ENCODE results near the gene PPP2R2C. TPM values are rescaled to one million over a fixed set of nuclear protein-coding genes. Genes with fewer than 3 reads are reported as not detected.

Gene PPP2R2C
- total RNA-seq, 1 experiment from 2014 or later = 8.1 TPM

DNA sequence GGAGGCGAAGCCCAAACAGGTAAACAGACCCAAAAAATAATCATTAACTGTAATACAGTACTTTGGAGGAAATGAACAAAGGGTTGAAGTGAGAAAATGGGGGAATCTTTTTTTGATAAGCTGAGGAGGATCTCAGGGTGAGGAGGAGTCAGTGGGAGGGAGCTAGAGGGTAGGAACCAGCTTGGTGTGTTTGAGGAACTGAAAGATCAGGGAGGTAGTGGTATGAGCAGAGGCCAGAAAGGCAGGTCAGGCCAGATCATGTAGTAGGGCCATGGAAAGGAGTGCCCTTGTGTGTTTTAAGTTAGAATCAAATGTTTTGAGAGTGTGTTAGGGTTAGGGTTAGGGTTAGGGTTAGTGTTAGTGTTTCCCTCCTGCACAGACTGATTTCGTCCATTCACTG is 48.8 kb downstream of the PPP2R2C start:
- Histone ChIP-seq H2BK20ac (ENCODE audit: low read depth, low read length, poor library complexity, severe bottlenecking) (no peak overlapping the region), H2BK15ac (ENCODE audit: low read depth, low read length) (no peak overlapping the region), H3K27me3 (ENCODE audit: insufficient read depth, low read length) (no peaks in the 10 kb centered on the region), H3K79me2 (ENCODE audit: insufficient read depth, low read length) (no peaks in the 10 kb centered on the region), H2BK120ac (ENCODE audit: low read depth, low read length, poor library complexity, severe bottlenecking) (no peak overlapping the region), H3K4me2 (ENCODE audit: insufficient read depth, insufficient read length, low read length) (no peak overlapping the region), H4K20me1 (ENCODE audit: control insufficient read depth, insufficient read depth, insufficient read length) (no peaks in the 10 kb centered on the region), H3K56ac (ENCODE audit: insufficient read length, low read depth, low read length) (no peak overlapping the region), H3K9ac (ENCODE audit: extremely low read depth, insufficient read length, low read length) (no peak overlapping the region), H2AK5ac (ENCODE audit: insufficient read length, low read length) (no peak overlapping the region), H2BK5ac (ENCODE audit: insufficient read length, low read length) (no peak overlapping the region), H3K27ac (ENCODE audit: insufficient read length, low read depth, low read length) (no peak overlapping the region), H3K4ac (ENCODE audit: low read depth, low read length) (no peak overlapping the region), H3T11ph (ENCODE audit: low read length) (no peak overlapping the region), H4K5ac (ENCODE audit: insufficient read length, low read depth, low read length) (no peak overlapping the region), H3K23me2 (ENCODE audit: insufficient read length, low read depth, low read length, poor library complexity, severe bottlenecking) (no peaks in the 10 kb centered on the region), H3K4me1 (ENCODE audit: insufficient read depth, low read length) (no peaks in the 10 kb centered on the region), H3K9me3 (ENCODE audit: control insufficient read depth, low read depth, low read length) (no peaks in the 10 kb centered on the region), H3K23ac (ENCODE audit: insufficient read length, low read depth, low read length) (no peak overlapping the region), H2AFZ (ENCODE audit: low read length) (no peak overlapping the region), H3K14ac (ENCODE audit: insufficient read depth, low read length) (no peak overlapping the region), H4K8ac (replicated peaks; ENCODE audit: insufficient read length, low read depth, low read length) (no peak overlapping the region), H3K79me1 (ENCODE audit: insufficient read depth, low read depth, low read length, poor library complexity, severe bottlenecking) (no peaks in the 10 kb centered on the region), H3K18ac (ENCODE audit: insufficient read length, low read depth, low read length) (no peak overlapping the region), H4K91ac (ENCODE audit: insufficient read length, low read depth, low read length) (no peak overlapping the region), H2BK12ac (ENCODE audit: insufficient read length, low read depth, low read length) (no peak overlapping the region)
- no peak for DNase-seq
- no peaks in the 10 kb centered on the region for H3K36me3 Mint-ChIP-seq (ENCODE audit: insufficient read depth in 1 of 3, low read depth in 3 of 3)
- no peak overlapping the region for H3K4me3 Mint-ChIP-seq
- H3K27ac Mint-ChIP-seq = no peak overlapping the region
- H3K9me3 Mint-ChIP-seq = no peaks in the 10 kb centered on the region
- H3K4me1 Mint-ChIP-seq = no peaks in the 10 kb centered on the region
- TF ChIP-seq, protein P1, sequence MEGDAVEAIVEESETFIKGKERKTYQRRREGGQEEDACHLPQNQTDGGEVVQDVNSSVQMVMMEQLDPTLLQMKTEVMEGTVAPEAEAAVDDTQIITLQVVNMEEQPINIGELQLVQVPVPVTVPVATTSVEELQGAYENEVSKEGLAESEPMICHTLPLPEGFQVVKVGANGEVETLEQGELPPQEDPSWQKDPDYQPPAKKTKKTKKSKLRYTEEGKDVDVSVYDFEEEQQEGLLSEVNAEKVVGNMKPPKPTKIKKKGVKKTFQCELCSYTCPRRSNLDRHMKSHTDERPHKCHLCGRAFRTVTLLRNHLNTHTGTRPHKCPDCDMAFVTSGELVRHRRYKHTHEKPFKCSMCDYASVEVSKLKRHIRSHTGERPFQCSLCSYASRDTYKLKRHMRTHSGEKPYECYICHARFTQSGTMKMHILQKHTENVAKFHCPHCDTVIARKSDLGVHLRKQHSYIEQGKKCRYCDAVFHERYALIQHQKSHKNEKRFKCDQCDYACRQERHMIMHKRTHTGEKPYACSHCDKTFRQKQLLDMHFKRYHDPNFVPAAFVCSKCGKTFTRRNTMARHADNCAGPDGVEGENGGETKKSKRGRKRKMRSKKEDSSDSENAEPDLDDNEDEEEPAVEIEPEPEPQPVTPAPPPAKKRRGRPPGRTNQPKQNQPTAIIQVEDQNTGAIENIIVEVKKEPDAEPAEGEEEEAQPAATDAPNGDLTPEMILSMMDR (conservative IDR thresholded peaks at IDR 0.05) = no peak
- no CpG with 5 or more reads among the region's 2 CpGs for WGBS (ENCODE audit: extremely low coverage, insufficient read length, low lambda C conversion rate)
- H3K27me3 Mint-ChIP-seq (ENCODE audit: low read depth) = no peaks in the 10 kb centered on the region

Data from H9 (cell line).